NCI-H2196 (cell line): ENCODE results near the gene ENTR1.

Experiments used
- DNase-seq: peaks from one replicate; lab custom pipeline; 2025; ENCODE audit not compliant: unreplicated experiment; lab: John Stamatoyannopoulos, UW

ENTR1 gene

GRCh38 chr9:136378170-136379002 lies 32.0 kb downstream of the ENTR1 start:
- DNase-seq: no peak

DNA sequence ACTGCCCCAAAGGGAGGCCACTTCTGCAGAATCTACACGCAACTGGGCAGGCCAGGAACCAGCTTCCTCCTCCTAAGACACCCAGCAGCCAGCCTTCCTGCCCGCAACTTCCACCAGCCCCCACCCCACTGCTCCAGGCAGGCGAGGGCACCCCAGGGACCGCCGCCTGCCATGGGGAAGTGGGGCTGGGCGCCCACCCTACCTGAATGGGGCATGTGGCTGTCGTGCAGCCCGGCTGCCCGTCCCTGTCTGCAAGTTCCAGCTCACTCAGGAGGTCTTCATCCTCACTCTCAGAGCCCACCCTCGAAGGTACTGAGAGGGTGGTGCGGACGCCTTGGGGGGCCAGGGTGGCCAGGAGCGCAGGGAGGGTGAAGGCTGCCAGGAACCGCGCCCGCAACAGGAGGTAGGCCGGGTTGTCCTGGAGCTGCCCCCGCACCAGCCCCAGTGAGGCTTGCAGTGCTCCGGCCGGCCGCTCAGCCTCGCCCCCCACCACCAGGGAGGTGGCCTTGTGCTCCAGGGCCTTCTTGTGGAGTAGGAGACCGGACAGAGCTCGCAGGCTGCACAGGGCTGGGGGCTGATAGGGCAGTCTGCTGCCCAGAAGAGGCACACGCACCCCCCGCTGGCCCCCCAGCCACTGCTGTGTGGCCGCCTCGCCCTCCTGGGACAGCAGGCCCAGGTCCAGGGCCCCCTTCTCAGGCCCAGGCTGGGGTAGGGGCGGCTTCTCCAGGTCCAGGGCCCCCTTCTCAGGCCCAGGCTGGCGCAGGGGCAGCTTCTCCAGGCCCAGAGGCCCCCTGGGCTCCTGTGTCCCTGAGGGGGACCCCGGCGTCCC lies 32.9 kb downstream of the ENTR1 start:
- no peak for DNase-seq

DNA sequence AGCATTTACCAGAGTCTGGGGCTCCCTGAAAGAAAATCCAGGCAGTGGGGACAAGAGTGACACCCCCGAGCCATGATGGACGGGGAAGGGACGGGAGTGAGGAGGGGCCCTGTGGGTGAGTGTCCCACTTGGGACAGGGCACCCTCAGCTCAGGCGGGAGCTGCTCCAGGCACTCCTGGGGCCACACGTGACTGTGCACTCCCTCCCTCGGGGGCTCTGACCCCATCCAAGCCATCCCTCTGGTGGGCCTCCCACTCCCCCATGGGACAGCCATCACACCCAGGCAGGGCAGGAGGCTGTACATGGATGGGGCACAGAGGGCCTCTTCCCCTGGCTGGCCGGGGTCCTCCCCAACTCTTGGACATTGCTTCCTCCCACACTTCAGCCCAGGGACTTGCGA lies 34.0 kb downstream of the ENTR1 start:
- no peak for DNase-seq

DNA sequence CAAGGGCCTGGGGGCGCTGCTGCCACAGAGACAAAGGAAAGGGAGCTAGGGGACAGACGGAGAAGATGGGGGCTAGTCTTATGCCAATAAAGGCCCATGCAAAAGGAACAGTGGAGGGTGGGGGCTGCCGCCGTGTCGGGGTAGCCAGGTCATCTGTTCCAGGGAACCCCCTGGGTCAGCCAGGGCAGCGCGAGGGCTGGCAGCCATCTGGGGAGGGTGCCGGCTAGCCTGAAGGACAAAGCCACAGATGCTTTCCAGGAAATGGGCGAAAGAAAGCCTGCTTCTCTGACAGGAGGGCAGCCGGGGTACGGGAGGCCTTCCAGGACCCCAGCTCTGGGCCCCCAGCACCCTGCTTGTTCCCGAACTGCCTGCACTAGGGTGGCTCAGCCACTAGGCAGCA lies 35.3 kb downstream of the ENTR1 start:
- DNase-seq: no peak

DNA sequence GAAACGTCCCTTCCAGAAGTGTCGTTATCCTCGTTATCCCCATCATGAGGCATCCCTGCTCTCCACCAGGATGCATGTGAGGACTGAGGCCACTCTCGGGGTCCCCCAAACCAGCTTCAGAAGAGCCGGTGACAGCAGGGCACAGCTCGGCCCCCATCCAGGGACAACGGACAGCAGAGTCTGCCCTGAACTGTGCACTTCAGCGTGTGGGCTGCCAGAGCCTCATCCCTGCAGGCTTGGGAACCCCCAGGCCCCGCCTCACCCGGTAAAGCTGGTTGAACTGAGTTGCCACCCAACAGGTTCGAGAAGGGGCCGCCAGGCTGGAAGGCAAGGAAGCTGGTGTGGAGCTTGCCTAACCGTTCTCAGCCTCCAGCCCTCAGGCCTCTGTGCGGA lies 36.2 kb downstream of the ENTR1 start:
- DNase-seq: no peak

- no peak for DNase-seq
Measured at GRCh38 chr9:136373300-136374182, 36.9 kb downstream of the ENTR1 start, which contains the start of gene CARD9. TSS of gene CARD9 (minus strand) at chr9:136373669. CDS start at chr9:136372078, 1,591 bp downstream.

- peak; percentile 54 for DNase-seq
Measured at GRCh38 chr9:136372561-136373299, 37.7 kb downstream of the ENTR1 start.

DNA sequence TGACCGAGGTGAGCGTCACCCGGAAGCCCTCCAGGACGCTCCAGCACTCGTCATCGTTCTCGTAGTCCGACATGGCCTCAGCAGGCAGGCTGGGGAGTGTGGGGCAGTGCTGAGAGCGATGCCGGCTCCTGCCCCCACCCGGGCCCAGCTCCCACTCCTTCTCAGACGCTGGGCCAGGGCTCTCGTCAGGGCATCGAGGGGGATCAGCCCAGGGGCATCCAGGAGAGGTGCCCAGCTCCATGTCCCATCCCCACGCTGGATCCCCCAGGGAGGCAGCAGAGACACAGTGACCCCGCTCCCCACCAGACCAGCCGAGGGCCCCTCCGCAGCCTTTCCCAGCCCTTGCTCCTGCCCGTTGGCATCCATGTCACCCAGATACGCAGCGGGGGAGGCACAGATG lies 38.4 kb downstream of the ENTR1 start:
- no peak for DNase-seq

- DNase-seq: no peak
Measured at GRCh38 chr9:136371533-136371880, 38.9 kb downstream of the ENTR1 start.

- DNase-seq: no peak
Measured at GRCh38 chr9:136370687-136371532, 39.5 kb downstream of the ENTR1 start.

- DNase-seq: no peak
Measured at GRCh38 chr9:136370037-136370436, 40.4 kb downstream of the ENTR1 start.

GRCh38 chr9:136368190-136368589 lies 42.2 kb downstream of the ENTR1 start:
- no peak for DNase-seq

GRCh38 chr9:136367296-136368145 lies 42.9 kb downstream of the ENTR1 start:
- no peak for DNase-seq

GRCh38 chr9:136366826-136367225 lies 43.6 kb downstream of the ENTR1 start:
- DNase-seq: no peak

GRCh38 chr9:136365775-136366222 lies 44.6 kb downstream of the ENTR1 start:
- DNase-seq: no peak

GRCh38 chr9:136364942-136365774 lies 45.3 kb downstream of the ENTR1 start:
- no peak for DNase-seq

- DNase-seq: no peak
Measured at GRCh38 chr9:136363949-136364748, 46.3 kb downstream of the ENTR1 start.
